Panc1 (cell line): Measurements from ENCODE around the gene DVL2.

Experiments used
- CTCF ChIP-seq: fragments of 450-650 bp; IDR thresholded peaks from 2 replicates; pipeline ENCODE4 v1.5.1; 2017; ENCODE audit warnings: mild to moderate bottlenecking
- POLR2AphosphoS5 ChIP-seq: IDR thresholded peaks from 2 replicates; pipeline ENCODE4 v1.6.1; 2012; ENCODE audit warnings: mild to moderate bottlenecking, low read depth, low read length, moderate library complexity
- REST ChIP-seq, 2 experiments: IDR thresholded peaks; 2 replicates each; pipeline ENCODE4 v1.6.1; 2011 to 2012; ENCODE audit warnings: low read depth in 2 of 2, control low read depth in 1 of 2, low read length in 1 of 2, mild to moderate bottlenecking in 1 of 2, moderate library complexity in 1 of 2; ENCODE audit not compliant: insufficient read depth in 1 of 2

- no peak for TF ChIP-seq CTCF
- TF ChIP-seq REST (IDR thresholded peaks at IDR 0.05; ENCODE audit: insufficient read depth in 1 of 2, low read depth in 2 of 2, low read length in 1 of 2) = no peak
- TF ChIP-seq POLR2AphosphoS5 = peak; percentile 65
These were observed 12.0 kb downstream of the DVL2 start for GRCh38 chr17:7222093-7222971.
